Trophoblast cell (in vitro differentiated cells and primary cell): ENCODE data around the gene HHIP.
A peak's percentile ranks its signal among the peaks of the same experiment; 100 is the strongest.

Experiments
- DNase-seq, 2 donors: peaks; one replicate each; pipeline ENCODE4 v3.0.0-alpha.2; 2016
- H2AFZ ChIP-seq: 2 replicates; pipeline ENCODE4 v1.6.1; 2013; ENCODE audit warnings: low read length, moderate library complexity, mild to moderate bottlenecking; ENCODE audit not compliant: insufficient read depth, poor library complexity
- H2AK5ac ChIP-seq: 2 replicates; pipeline ENCODE4 v1.6.1; 2013; ENCODE audit warnings: mild to moderate bottlenecking, low read length
- H2BK120ac ChIP-seq: 2 replicates; pipeline ENCODE4 v1.6.1; 2013; ENCODE audit warnings: low read length, mild to moderate bottlenecking, moderate library complexity; ENCODE audit not compliant: insufficient read depth, poor library complexity
- H2BK12ac ChIP-seq: 2 replicates; pipeline ENCODE4 v1.6.1; 2013; ENCODE audit warnings: mild to moderate bottlenecking, low read length, moderate library complexity
- H2BK5ac ChIP-seq: 2 replicates; pipeline ENCODE4 v1.6.1; 2013; ENCODE audit warnings: low read length, low read depth, moderate library complexity, mild to moderate bottlenecking; ENCODE audit not compliant: poor library complexity
- H3K14ac ChIP-seq: 2 replicates; pipeline ENCODE4 v1.6.1; 2013; ENCODE audit warnings: mild to moderate bottlenecking, low read length
- H3K18ac ChIP-seq: 2 replicates; pipeline ENCODE4 v1.6.1; 2013; ENCODE audit warnings: mild to moderate bottlenecking, low read length
- H3K23ac ChIP-seq: 2 replicates; pipeline ENCODE4 v1.6.1; 2013; ENCODE audit warnings: low read length
- H3K27ac ChIP-seq: 2 replicates; pipeline ENCODE4 v1.5.1; 2013; ENCODE audit warnings: low read depth, mild to moderate bottlenecking, inconsistent platforms, low read length, moderate library complexity
- H3K27me3 ChIP-seq: 2 replicates; pipeline ENCODE4 v1.6.1; 2013; ENCODE audit warnings: inconsistent platforms, mild to moderate bottlenecking, low read length, moderate library complexity; ENCODE audit not compliant: insufficient read depth
- H3K36me3 ChIP-seq, 2 experiments: 1 replicate in 1 of 2; 2 replicates in 1 of 2; pipeline ENCODE4 v1.6.1; 2013; ENCODE audit warnings: low read length in 2 of 2, mild to moderate bottlenecking in 2 of 2, moderate library complexity in 1 of 2; ENCODE audit not compliant: insufficient read depth in 2 of 2, control insufficient read depth in 1 of 2
- H3K4ac ChIP-seq: 2 replicates; pipeline ENCODE4 v1.6.1; 2013; ENCODE audit warnings: low read depth, mild to moderate bottlenecking, low read length, moderate library complexity
- H3K4me1 ChIP-seq, 2 experiments: 1 replicate in 1 of 2; 2 replicates in 1 of 2; pipeline ENCODE4 v1.6.1; 2013; ENCODE audit warnings: low read length in 2 of 2, mild to moderate bottlenecking in 2 of 2, moderate library complexity in 1 of 2; ENCODE audit not compliant: insufficient read depth in 2 of 2, control insufficient read depth in 1 of 2
- H3K4me2 ChIP-seq: 2 replicates; pipeline ENCODE4 v1.6.1; 2013; ENCODE audit warnings: inconsistent platforms, mild to moderate bottlenecking, low read length, moderate library complexity
- H3K4me3 ChIP-seq: 2 replicates; pipeline ENCODE4 v1.5.1; 2013; ENCODE audit warnings: mild to moderate bottlenecking, low read depth, low read length, inconsistent platforms
- H3K79me1 ChIP-seq: one replicate; pipeline ENCODE4 v1.6.1; 2013; ENCODE audit warnings: low read length
- H3K79me2 ChIP-seq: 2 replicates; pipeline ENCODE4 v1.6.1; 2013; ENCODE audit warnings: low read length, mild to moderate bottlenecking; ENCODE audit not compliant: control insufficient read depth, insufficient read depth, poor library complexity
- H3K9ac ChIP-seq: 2 replicates; pipeline ENCODE4 v1.6.1; 2013; ENCODE audit warnings: mild to moderate bottlenecking, low read length
- H3K9me3 ChIP-seq: 2 replicates; pipeline ENCODE4 v1.6.1; 2013; ENCODE audit warnings: low read depth, mild to moderate bottlenecking, control low read depth, inconsistent platforms, low read length; ENCODE audit not compliant: insufficient read depth
- H4K12ac ChIP-seq: 2 replicates; pipeline ENCODE4 v1.6.1; 2013; ENCODE audit warnings: low read depth, mild to moderate bottlenecking, low read length, moderate library complexity
- H4K8ac ChIP-seq: 2 replicates; pipeline ENCODE4 v1.6.1; 2013; ENCODE audit warnings: low read depth, mild to moderate bottlenecking, low read length, moderate library complexity
- H4K91ac ChIP-seq: one replicate; pipeline ENCODE4 v1.6.1; 2013; ENCODE audit warnings: low read depth, mild to moderate bottlenecking, low read length, moderate library complexity
- WGBS: extraction: QIAGEN DNeasy Blood & Tissue Kit; methylation state at CpG from one replicate; pipeline ENCODE4 v1.1.7; 2013; ENCODE audit warnings: missing lambda C conversion rate; ENCODE audit not compliant: insufficient read length, insufficient coverage; ENCODE audit errors: extremely low coverage; 5-methylcytosine and 5-hydroxymethylcytosine counted together

Gene HHIP

GRCh38 chr4:144711700-144712456 is 65.9 kb downstream of the HHIP start:
- H3K14ac ChIP-seq: no peak overlapping the region
- no peak overlapping the region for H3K4me2 ChIP-seq
- H3K9ac ChIP-seq: no peak overlapping the region
- peak overlapping the region; percentile 58 for H2BK12ac ChIP-seq
- H3K27me3 ChIP-seq: no peaks in the 10 kb centered on the region
- no peak overlapping the region for H3K4ac ChIP-seq
- no CpG with 5 or more reads among the region's 4 CpGs for WGBS
- no peak overlapping the region for H2BK5ac ChIP-seq
- H3K27ac ChIP-seq: no peak overlapping the region
- H3K18ac ChIP-seq: no peak overlapping the region
- H3K9me3 ChIP-seq: no peaks in the 10 kb centered on the region
- H4K12ac ChIP-seq: no peak overlapping the region
- no peaks in the 10 kb centered on the region for H3K79me2 ChIP-seq
- H2AK5ac ChIP-seq: no peak overlapping the region
- no peak overlapping the region for H3K4me3 ChIP-seq
- H3K23ac ChIP-seq: no peak overlapping the region
- H2AFZ ChIP-seq: no peak overlapping the region
- no peak overlapping the region for H2BK120ac ChIP-seq
- H4K91ac ChIP-seq: no peak overlapping the region
- no peaks in the 10 kb centered on the region for H3K36me3 ChIP-seq
- H3K4me1 ChIP-seq: peaks cover 2 to 4% of the 10 kb centered on the region in 2 experiments
- no peak overlapping the region for H4K8ac ChIP-seq
- H3K79me1 ChIP-seq: peaks cover 2% of the 10 kb centered on the region
- no peak for DNase-seq

GRCh38 chr4:144712775-144713174 is 66.8 kb downstream of the HHIP start:
- Histone ChIP-seq H4K12ac (no peak overlapping the region), H2BK120ac (no peak overlapping the region), H3K23ac (no peak overlapping the region), H3K4me2 (no peak overlapping the region), H3K27me3 (no peaks in the 10 kb centered on the region), H3K79me1 (peaks cover 2% of the 10 kb centered on the region), H4K91ac (no peak overlapping the region), H3K4me1 (peaks cover 2 to 4% of the 10 kb centered on the region in 2 experiments), H3K9ac (no peak overlapping the region), H3K9me3 (no peaks in the 10 kb centered on the region), H3K4ac (no peak overlapping the region), H3K79me2 (no peaks in the 10 kb centered on the region), H2AK5ac (no peak overlapping the region), H3K18ac (no peak overlapping the region), H3K36me3 (no peaks in the 10 kb centered on the region), H2BK5ac (no peak overlapping the region), H3K27ac (no peak overlapping the region), H2AFZ (no peak overlapping the region), H3K4me3 (no peak overlapping the region), H2BK12ac (no peak overlapping the region), H3K14ac (no peak overlapping the region), H4K8ac (no peak overlapping the region)
- DNase-seq: no peak
- no CpG with 5 or more reads among the region's 3 CpGs for WGBS

- Histone ChIP-seq H4K91ac (no peak overlapping the region), H3K23ac (no peak overlapping the region), H4K12ac (no peak overlapping the region), H3K27me3 (no peaks in the 10 kb centered on the region), H2AFZ (no peak overlapping the region), H3K18ac (no peak overlapping the region), H4K8ac (no peak overlapping the region), H2BK5ac (no peak overlapping the region), H3K36me3 (no peaks in the 10 kb centered on the region), H3K4me3 (no peak overlapping the region), H3K4me2 (no peak overlapping the region), H2AK5ac (no peak overlapping the region), H2BK120ac (no peak overlapping the region), H3K79me2 (no peaks in the 10 kb centered on the region), H3K9me3 (no peaks in the 10 kb centered on the region), H3K79me1 (peaks cover 2% of the 10 kb centered on the region), H2BK12ac (no peak overlapping the region), H3K4me1 (peaks cover 2 to 4% of the 10 kb centered on the region in 2 experiments), H3K14ac (no peak overlapping the region), H3K27ac (no peak overlapping the region), H3K4ac (no peak overlapping the region), H3K9ac (no peak overlapping the region)
- no peak for DNase-seq
- no CpG with 5 or more reads among the region's 3 CpGs for WGBS
Measured at GRCh38 chr4:144714166-144714565, 68.2 kb downstream of the HHIP start.

GRCh38 chr4:144715230-144715629 is 69.3 kb downstream of the HHIP start:
- Histone ChIP-seq H4K91ac (no peak overlapping the region), H4K12ac (no peak overlapping the region), H3K4me1 (peaks cover 0 to 2% of the 10 kb centered on the region in 2 experiments), H3K23ac (no peak overlapping the region), H2AFZ (no peak overlapping the region), H3K27me3 (no peaks in the 10 kb centered on the region), H3K4me3 (no peak overlapping the region), H3K9me3 (no peaks in the 10 kb centered on the region), H3K27ac (no peak overlapping the region), H2BK12ac (no peak overlapping the region), H3K9ac (no peak overlapping the region), H2BK120ac (no peak overlapping the region), H3K4ac (no peak overlapping the region), H2BK5ac (no peak overlapping the region), H2AK5ac (no peak overlapping the region), H4K8ac (no peak overlapping the region), H3K79me2 (no peaks in the 10 kb centered on the region), H3K4me2 (no peak overlapping the region), H3K79me1 (peaks cover 2% of the 10 kb centered on the region), H3K36me3 (no peaks in the 10 kb centered on the region), H3K14ac (no peak overlapping the region), H3K18ac (no peak overlapping the region)
- DNase-seq: no peak
- no CpG with 5 or more reads among the region's 2 CpGs for WGBS
